ENCODE results near the gene SPRTN.

The SPRTN gene

DNA sequence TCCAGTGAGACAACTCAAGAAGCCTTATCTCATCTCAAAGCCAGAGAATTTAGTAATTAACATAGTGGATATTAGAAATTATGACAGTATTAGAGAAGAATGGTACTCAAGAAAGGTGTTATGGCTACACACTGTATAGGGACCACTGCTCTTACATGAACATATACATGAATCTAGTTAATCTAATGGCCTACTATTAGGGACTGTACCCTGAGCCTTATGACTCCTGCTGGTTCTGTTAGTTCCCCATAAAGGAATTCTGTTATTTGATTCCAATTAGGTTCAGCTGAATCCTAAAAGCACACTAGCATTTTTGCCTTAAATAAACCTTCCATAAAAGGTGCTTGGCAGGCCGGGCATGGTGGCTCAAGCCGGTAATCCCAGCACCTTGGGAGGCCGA lies 44.3 kb downstream of the SPRTN start:
- DNase-seq = no peak

DNA sequence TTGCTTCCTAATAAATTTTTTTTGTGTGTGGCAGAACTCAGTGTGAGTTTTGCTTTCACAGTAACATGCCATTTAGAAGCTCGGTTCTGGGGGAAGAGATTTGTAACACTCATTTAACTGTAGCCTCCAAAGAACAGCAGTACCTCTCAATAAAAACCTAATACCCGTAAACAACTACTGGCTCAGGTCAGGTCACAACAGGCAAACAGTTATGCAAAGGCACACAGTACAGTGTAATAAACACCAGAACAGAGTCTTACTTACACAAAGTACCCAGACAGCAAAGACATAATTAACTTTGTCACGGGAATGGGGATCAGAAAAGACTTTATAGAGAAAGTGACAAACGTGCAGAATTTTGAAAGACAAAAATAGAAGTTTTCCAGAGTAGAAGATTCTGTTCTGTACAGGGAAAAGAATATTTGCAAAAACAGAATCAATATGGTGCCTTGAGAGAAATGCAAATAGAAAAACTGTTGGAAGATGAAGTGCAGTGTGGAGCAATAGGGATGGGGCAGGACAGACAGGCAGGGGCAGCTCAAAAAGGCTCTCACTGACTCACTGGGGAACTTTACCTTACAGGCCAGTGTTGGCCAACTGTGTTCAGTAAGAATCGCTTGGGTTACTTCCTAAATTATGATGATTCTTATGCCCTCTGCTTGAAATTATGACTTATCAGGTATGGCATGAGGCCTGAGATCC lies 45.2 kb downstream of the SPRTN start:
- DNase-seq = no peak

DNA sequence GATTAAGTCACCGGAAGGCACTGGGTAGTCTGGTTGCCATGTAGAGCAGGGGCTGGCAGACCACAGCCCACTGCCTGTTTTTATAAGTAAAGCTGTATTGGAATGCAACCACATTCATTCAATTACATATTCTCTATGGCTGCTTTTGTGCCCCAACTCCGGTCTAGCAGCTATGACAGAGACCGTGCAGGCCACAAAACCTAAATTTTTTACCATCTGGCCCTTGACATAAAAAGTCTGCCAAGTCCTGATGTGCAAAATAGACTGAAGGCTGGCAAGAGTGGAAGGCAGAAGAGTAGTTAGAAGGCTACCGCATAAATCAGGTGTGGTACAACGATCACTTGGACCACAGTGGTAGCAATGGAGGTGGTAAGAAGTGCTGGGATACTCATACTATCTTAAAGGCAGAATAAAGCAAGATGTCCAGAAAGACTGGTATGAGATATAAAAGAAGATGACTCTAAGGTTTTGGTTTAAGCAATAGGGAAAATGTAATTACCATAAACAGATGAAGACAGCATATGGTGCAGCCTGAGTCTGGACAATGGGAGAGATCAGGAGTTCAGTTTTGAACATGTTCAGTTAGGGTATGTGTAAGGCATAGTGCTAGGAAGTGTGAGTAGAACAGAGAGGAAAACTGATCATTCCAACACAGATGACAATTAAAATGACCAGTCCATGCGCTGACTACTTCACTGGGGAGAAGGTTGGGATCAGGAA lies 46.8 kb downstream of the SPRTN start:
- DNase-seq = no peak

DNA sequence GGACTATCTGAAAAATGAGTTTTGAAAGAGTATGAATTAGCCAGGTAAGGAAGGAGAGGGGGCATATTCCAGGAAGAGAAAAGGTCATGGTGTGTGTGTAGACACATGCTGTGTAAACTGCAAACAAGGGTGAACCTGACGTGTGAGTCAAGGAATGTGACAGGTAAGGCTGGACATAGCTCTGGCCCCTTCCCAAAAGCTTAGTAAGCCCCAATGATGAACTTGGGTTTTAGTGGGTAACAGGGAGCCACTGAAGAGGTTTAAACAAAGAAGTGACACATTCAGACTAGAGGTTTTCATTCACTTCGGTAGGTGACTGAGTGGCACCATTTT lies 47.3 kb downstream of the SPRTN start:
- no peak for DNase-seq

DNA sequence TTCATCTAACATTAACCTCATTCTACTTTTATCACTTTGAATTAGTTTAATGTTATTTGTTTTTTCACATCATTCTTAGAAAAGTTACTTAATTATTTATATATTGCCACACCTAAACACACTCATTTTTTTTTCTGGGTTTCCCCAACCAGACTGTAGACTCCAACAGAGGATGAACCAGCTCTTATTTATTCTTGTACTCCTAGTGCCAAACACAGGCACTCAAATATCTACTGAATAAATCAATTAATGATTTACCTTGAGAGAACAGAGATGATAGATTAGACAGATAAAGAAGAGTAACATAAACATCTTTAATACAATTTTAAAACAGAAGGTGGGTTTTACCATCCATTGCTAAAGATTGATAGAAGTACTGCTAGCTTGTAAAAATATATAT lies 48.4 kb downstream of the SPRTN start:
- no peak for DNase-seq

DNA sequence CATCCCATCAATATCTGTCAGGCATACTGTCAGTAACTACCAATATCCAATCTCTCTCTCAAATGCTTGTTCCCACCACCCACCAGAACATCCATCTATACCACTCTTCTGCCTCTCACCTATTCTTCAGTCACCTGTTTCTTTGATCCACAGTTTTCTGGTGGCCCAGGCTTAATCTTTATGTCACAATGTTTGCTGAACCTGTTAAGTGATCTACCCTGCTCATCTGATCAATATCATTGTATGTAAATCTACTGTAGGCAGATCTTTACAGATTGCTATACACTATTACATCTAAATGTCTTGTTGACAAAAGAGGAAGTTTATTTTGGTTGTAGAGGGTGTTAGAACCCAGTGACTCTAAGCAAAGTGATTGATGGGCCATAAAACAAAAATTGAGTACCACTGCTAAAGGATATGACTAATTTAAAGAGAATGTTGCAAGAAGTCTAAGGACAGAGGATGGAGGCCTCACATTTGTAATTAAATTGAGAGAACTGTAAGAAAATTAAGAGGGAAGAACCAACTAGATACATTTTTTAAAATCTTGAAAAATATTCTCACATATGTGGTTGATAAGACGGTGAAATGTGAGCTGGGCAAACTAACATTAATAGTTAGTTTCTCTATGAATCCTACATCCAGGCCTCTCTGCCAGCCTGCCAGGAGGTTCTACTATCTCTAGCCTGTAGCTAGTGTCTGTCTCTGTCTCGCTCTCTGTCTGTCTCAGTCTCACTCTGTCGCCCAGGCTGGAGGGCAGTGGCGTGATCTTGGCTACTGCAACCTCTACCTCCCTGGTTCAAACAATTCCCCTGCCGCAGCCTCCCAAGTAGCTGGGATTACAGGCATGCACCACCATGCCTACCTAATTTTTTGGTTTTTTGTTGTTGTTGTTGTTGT lies 49.9 kb downstream of the SPRTN start:
- no peak for DNase-seq

DNA sequence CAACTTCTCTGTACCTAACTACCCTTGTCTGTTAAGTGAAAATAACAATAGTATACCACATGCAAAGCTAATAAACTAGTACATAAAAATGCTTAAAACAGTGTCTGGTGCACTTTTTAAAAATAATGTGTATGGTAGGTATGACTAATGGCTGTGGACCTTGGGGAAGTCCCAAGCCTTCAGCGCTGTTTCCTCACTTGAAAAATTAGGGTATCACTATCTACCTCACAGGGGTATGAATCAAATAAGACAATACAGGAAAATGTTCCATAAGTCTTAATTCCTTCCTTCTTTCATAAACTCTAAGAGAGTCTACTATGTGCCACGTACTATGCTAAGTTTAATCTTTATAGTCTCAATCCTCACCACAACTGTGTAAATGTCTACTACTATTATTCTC lies 52.0 kb downstream of the SPRTN start:
- no peak for DNase-seq

DNA sequence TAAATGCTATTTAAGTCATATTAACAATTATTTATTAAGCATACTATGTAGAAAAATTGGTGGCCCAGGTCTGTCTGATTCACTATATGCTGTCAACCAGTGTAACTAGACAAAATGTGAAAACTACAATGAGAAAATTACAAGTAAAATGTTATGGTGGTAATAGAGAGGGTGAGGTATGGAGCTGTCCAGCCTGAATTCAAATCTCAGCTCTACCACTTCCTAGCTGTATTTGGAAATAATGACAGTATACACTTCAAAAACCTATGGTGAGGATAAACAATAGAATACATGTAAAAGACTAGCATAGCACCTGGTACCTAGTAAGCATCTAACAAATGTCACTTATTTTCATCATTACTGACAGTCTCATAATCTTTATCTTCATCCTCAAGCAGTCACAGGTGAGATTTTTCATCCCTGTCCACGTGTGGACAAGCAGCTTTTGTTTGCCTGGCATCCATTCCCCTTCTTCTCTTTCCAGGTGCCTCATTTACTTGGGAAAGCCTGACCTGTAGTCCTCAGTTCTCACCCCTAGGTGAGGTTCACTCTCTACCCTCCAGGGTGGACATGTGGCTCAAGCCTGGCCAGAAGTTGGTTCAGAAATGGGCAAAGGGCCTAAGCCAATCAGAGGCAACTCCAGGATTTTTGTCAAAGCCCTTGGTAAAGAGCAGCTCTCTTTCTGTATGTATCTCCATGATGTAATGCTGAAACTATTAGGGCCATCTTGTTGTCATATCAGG lies 54.5 kb downstream of the SPRTN start:
- no peak for DNase-seq

DNA sequence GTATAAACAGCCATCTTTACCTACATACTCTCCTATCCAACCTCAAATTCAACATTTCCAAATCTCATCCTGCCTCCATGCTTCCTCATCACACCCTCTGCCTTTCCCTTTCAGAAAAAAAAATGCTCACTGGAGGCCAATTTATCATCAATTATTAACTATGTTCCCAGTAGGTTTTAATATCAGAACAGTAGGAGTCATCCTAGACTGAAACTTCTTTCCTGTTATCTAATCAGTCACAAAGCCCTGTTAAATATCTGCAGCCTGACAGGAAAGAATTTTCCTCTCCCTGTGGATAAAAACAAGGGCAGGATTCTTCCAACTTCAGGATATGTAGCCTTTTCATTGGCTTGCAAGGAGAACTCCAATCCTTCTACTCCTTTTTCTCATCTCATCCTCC lies 55.6 kb downstream of the SPRTN start:
- no peak for DNase-seq

DNA sequence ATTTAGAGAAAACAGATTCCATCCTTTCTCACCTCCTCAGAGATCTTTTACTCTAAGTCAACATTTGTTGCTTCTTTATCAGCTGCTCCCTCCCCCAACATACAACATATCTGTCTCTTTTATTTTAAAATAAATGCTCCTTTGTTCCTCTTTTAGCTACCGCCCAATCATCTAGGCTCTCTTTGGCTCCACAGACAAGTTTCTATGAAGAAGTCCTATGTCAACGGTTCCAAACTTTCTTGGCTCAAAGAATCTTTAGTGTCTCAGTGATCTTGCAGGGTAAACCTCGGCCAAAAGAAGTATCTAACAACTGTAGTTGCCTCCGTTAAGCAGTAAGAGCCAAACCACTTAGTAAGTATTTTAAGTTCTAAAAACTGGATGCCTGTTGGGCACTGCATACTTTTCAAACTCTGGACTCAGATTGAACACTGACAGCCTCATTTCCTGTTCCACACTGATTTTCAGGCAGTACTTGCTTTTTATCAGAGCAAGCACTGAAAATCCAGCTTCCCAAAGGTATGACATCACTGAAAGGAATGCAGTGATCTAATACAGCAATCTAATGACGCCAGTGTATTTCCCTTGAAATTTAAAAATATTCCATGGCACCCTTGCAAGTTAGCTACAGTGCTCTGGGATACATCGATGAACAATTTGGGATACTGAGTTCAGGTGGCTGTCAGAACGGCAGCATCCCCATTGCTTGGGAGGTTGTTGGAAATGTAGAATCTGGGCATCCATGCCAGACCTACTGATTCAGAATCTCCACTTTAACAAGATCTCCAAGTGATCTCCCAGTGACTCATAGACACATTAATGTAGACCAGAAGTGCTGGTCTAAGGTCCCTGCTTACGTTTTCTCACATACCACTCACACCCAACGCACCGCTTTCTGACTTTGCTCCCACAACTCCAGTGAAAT lies 57.2 kb downstream of the SPRTN start:
- no peak for DNase-seq

DNA sequence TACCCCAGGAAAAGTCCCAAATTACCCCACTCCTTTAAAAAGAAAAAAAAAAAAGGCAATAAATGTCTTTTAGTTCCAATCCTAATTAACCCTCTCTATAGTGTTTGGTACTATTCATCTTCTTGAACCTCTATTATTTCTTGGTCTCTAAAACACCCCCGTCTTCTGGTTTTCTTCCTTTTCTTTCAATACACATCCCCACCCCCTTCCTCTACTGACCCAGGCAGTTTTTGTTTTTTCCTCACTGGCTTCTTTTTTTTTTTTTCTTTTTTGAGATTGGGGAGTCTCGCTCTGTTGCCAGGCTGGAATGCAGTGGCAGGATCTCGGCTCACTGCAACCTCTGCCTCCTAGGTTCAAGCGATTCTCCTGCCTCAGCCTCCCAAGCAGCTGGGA lies 57.9 kb downstream of the SPRTN start:
- no peak for DNase-seq

DNA sequence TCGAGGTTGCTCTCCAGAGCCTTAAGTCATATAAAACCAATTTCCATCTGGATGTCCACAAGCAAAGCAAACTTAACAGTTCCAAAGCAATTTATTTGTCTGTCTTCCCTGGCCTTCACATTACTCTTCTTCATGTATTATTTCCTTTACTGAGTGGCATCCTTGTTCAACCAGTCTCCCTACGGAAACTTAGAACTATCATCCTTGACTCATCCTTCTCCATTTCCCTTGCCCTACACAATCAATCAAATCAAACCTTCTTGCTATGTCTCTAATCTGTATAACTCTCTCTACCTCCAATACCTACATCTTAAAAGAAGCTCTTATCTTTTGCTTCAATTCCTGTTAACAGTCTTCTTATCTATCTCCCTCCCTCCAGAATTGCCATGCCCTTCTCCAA lies 58.5 kb downstream of the SPRTN start:
- no peak for DNase-seq

DNA sequence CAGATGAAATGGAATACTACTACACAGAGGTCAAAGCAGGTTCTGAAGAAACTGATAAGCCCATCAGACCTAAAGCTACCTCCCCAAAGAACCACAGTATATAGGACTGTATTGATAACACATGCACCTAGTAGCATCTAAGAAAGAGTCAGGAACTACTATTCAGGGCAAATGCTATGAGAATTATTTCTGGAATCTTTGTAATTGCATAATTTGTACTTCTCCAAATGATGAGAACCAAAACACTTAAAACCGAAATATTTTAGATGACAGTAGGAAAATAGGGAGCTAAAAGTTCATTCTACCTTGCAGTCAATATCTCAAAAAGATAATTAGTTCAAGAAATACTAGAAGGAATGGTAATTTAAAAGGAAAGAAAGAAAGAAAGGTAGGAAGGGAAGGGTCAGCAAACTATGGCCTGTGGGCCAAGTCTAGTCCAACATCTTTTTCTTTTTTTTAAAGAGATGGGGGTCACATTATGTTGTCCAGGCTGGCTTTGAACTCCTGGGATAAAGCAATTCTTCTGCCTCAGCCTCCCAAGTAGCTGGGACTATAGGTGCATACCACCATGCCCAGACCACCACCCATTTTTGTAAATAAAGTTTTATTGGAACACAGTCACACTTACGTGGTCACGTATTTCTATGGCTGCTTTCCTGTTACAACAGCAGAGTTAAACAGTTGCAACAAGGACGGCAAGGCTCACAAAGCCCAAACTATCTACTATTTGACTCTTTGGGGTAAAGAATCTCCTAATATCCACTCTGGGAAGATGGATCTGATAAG lies 60.0 kb downstream of the SPRTN start:
- DNase-seq = no peak

DNA sequence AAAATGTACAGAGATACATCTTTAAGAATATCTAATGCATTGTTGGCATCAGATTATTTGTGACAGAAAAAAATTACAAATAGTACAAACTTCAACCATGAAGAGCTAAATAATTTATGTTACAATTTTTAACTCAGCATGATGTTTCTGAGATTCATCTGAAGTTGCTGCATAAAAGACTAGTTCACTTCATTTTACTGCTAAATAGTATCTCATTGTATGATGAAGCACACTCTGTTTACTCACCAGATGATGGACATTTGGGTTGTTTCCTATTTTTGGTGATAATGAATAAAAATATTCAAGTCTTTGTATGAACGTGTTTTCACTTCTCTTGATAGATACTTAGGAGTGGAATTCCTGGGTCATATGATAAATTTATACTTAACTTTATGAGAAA lies 63.4 kb downstream of the SPRTN start:
- no peak for DNase-seq

DNA sequence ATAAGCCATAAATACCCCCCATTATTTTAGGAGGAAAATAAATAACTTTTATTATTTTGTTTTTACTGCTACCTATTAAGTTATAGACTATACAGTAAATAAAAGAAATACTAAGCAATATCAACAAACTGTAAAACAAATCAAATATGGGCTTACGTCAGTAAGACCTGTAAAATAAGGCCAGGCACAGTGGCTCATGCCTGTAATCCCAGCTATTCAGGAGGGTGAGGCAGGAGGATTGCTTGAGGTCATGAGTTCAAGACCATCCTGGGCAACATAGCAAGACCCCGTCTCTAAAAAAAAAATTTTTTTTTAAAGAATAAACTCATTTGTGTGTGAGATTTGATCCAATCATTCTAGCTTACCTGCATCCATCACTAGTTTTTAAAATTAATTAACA lies 66.2 kb downstream of the SPRTN start:
- no peak for DNase-seq
